ENCODE measurements around the gene PITPNB. TPM values are rescaled to one million over a fixed set of nuclear protein-coding genes. Genes with fewer than 3 reads are reported as not detected.

Gene PITPNB
- total and polyA plus RNA-seq, 2 experiments from 2014 or later: 50.9 to 56.0 TPM

DNA sequence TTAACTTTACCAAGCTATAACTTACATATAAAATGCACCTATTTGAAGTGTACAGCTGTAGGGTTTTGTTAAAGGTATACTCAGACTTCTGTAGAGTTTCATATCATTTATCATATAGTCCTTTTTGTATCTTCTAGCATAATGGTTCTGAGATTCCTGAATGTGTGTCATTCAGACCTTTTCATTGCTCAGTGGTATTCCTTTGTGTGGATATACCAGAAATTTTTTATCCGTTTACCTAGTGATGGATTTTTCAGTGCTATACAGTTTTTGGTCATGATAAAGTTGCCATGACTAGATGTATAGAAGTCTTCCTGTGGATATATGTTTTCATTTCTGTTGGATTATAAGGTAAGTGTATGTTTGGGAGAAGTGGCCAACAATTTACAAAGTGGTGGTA, 6.3 kb upstream of the PITPNB start (continued):
- TF ChIP-seq, protein P1, sequence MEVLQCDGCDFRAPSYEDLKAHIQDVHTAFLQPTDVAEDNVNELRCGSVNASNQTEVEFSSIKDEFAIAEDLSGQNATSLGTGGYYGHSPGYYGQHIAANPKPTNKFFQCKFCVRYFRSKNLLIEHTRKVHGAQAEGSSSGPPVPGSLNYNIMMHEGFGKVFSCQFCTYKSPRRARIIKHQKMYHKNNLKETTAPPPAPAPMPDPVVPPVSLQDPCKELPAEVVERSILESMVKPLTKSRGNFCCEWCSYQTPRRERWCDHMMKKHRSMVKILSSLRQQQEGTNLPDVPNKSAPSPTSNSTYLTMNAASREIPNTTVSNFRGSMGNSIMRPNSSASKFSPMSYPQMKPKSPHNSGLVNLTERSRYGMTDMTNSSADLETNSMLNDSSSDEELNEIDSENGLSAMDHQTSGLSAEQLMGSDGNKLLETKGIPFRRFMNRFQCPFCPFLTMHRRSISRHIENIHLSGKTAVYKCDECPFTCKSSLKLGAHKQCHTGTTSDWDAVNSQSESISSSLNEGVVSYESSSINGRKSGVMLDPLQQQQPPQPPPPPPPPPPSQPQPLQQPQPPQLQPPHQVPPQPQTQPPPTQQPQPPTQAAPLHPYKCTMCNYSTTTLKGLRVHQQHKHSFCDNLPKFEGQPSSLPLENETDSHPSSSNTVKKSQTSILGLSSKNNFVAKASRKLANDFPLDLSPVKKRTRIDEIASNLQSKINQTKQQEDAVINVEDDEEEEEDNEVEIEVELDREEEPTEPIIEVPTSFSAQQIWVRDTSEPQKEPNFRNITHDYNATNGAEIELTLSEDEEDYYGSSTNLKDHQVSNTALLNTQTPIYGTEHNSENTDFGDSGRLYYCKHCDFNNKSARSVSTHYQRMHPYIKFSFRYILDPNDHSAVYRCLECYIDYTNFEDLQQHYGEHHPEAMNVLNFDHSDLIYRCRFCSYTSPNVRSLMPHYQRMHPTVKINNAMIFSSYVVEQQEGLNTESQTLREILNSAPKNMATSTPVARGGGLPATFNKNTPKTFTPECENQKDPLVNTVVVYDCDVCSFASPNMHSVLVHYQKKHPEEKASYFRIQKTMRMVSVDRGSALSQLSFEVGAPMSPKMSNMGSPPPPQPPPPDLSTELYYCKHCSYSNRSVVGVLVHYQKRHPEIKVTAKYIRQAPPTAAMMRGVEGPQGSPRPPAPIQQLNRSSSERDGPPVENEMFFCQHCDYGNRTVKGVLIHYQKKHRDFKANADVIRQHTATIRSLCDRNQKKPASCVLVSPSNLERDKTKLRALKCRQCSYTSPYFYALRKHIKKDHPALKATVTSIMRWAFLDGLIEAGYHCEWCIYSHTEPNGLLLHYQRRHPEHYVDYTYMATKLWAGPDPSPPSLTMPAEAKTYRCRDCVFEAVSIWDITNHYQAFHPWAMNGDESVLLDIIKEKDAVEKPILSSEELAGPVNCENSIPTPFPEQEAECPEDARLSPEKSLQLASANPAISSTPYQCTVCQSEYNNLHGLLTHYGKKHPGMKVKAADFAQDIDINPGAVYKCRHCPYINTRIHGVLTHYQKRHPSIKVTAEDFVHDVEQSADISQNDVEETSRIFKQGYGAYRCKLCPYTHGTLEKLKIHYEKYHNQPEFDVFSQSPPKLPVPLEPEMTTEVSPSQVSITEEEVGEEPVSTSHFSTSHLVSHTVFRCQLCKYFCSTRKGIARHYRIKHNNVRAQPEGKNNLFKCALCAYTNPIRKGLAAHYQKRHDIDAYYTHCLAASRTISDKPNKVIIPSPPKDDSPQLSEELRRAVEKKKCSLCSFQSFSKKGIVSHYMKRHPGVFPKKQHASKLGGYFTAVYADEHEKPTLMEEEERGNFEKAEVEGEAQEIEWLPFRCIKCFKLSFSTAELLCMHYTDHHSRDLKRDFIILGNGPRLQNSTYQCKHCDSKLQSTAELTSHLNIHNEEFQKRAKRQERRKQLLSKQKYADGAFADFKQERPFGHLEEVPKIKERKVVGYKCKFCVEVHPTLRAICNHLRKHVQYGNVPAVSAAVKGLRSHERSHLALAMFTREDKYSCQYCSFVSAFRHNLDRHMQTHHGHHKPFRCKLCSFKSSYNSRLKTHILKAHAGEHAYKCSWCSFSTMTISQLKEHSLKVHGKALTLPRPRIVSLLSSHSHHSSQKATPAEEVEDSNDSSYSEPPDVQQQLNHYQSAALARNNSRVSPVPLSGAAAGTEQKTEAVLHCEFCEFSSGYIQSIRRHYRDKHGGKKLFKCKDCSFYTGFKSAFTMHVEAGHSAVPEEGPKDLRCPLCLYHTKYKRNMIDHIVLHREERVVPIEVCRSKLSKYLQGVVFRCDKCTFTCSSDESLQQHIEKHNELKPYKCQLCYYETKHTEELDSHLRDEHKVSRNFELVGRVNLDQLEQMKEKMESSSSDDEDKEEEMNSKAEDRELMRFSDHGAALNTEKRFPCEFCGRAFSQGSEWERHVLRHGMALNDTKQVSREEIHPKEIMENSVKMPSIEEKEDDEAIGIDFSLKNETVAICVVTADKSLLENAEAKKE (CRISPR knock-in tag; IDR thresholded peaks at IDR 0.05): no peak
- no peak for TF ChIP-seq NANOG (IDR thresholded peaks at IDR 0.05; ENCODE audit: borderline replicate concordance)
- TF ChIP-seq STAT1 (IDR thresholded peaks at IDR 0.05; ENCODE audit: unreplicated experiment): no peak

DNA sequence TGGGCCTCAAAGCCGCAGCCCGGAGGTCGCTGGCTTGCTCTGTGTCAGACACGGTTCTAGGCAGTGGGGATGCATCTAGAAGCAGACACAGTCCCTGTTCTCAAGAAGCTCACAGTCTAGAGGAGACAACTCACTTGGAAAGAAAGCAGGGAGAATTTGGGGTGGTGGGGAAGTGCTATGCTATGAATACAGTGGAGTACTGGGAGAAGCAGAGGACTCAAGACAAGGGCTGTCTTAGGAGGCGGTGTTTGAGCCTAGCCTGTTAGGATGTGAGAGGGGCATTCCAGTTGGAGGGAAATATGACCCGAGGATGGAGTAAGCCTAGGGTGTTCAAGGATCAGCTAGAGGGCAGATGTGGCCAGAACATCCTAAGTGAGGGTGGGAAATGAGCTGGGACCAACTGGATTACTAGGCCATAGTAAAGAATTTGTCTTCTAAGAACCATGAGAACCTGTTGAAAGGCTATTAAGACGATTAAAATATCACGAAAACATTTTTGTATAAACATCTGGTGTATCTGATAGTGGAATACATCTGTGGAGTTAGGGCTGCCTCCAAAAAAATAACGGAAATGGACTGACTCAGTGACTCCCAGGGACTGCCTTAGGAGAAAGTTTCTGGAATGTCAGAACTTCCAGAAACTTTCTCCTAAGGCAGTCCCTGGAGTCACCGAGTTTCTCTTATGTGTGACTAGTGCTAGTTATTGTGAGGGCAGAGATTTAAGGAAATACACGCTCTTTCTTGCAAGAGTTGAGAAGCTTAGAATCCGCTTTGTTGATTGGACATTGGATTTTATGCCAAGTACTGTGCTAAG, 1.1 kb upstream of the PITPNB start:
- Histone ChIP-seq H3K36me3 (ENCODE audit: insufficient read depth) (no peaks in the 10 kb centered on the region), H3K27ac (ENCODE audit: low read depth) (peak overlapping the region; percentile 93), H3K4me2 (peak overlapping the region; percentile 96), H3K79me2 (replicated peaks; ENCODE audit: insufficient read depth) (peaks cover 65% of the 10 kb centered on the region), H3F3A (replicated peaks; ENCODE audit: low read depth) (peaks cover 10% of the 10 kb centered on the region), H3K9me2 (ENCODE audit: insufficient read depth) (no peaks in the 10 kb centered on the region), H3K4me3 (peak overlapping the region; percentile 94), H3K4me1 (ENCODE audit: insufficient read depth) (peaks cover 34% of the 10 kb centered on the region), H4K20me1 (replicated peaks; ENCODE audit: insufficient read depth) (peaks cover 30% of the 10 kb centered on the region), H3K27me3 (ENCODE audit: insufficient read depth) (no peaks in the 10 kb centered on the region), H2AFZ (peak overlapping the region; percentile 96)
- H3K27ac Mint-ChIP-seq: peak overlapping the region; percentile 98
- peaks cover 12% of the 10 kb centered on the region for H3K27me3 Mint-ChIP-seq (ENCODE audit: insufficient read depth, low read depth, poor library complexity)
- ATAC-seq: peak; percentile 75
- peaks cover 22% of the 10 kb centered on the region for H3K36me3 Mint-ChIP-seq (ENCODE audit: low read depth)
- peaks cover 28% of the 10 kb centered on the region for H3K4me1 Mint-ChIP-seq
- H3K4me3 Mint-ChIP-seq: peak overlapping the region; percentile 98
- no peak for TF ChIP-seq ZNF331 (CRISPR knock-in tag; IDR thresholded peaks at IDR 0.05; ENCODE audit: low read depth)
- TF ChIP-seq, protein P2, sequence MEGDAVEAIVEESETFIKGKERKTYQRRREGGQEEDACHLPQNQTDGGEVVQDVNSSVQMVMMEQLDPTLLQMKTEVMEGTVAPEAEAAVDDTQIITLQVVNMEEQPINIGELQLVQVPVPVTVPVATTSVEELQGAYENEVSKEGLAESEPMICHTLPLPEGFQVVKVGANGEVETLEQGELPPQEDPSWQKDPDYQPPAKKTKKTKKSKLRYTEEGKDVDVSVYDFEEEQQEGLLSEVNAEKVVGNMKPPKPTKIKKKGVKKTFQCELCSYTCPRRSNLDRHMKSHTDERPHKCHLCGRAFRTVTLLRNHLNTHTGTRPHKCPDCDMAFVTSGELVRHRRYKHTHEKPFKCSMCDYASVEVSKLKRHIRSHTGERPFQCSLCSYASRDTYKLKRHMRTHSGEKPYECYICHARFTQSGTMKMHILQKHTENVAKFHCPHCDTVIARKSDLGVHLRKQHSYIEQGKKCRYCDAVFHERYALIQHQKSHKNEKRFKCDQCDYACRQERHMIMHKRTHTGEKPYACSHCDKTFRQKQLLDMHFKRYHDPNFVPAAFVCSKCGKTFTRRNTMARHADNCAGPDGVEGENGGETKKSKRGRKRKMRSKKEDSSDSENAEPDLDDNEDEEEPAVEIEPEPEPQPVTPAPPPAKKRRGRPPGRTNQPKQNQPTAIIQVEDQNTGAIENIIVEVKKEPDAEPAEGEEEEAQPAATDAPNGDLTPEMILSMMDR (conservative IDR thresholded peaks at IDR 0.05; ENCODE audit: low read depth in 2 of 2): peak in 1 of 2 experiments; percentile 49; a peak in 2 of 4 replicates
- no peaks in the 10 kb centered on the region; the same call in 2 of the 3 replicates for H3K9me3 Mint-ChIP-seq
- peak; percentile 78 for DNase-seq (ENCODE audit: low spot score)
